HG03469 (cell line): Measurements from ENCODE around the gene ARV1.
"Not testable (repeated sequence)": the region's sequence is repeated elsewhere in the genome, so short reads cannot be mapped to it uniquely, and the experiment has no call there.

Experiments
- ATAC-seq: cut with Tn5 transposase; IDR thresholded peaks from one replicate; pipeline ENCODE4 v1.9.1; 2021; ENCODE audit warnings: mild to moderate bottlenecking, moderate library complexity, moderate number of reproducible peaks; ENCODE audit not compliant: unreplicated experiment

The ARV1 gene

DNA sequence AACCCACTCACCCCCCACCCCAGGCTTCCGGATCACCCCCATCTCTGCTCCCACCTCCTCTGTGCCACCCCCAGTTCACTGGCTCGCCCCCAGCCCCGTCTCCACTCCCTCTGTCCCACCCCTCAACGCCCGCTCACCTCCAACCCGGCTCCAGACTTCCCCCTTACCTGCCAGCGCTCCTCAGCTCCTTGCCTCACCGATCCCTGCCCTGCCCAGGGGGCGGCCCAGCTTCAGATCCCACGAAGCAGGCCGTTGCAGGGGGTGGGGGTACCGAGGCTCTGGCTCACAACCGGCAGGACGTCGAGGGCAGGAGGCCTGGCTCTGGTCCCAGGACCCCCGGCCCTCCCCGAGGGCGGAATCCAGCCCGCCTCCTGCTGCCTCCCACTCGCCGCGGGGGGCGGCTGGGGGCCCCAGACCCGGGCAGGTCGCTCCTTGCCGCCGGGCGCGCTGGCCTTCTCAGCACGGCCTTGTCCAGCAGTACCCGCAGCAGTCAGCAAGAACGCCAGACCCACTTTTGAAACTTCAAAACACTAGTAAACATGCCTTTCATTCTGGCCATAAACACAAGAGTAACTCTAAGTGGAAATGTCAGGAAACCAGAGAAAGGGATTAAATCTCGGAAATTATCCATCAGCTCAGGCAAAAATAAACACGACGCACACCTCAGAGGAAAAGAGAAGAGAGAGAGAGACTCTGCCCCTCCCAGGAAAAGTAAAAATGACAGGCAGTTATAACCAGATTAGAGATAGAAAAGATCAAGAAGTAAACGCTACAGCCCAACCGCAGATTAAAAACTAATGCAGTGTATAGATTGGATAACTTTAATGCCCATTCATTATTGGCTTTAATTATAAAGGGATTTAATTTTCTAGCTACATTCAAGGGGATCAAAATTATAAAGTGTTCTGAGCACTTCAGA, 62.2 kb downstream of the ARV1 start:
- no peak for ATAC-seq

DNA sequence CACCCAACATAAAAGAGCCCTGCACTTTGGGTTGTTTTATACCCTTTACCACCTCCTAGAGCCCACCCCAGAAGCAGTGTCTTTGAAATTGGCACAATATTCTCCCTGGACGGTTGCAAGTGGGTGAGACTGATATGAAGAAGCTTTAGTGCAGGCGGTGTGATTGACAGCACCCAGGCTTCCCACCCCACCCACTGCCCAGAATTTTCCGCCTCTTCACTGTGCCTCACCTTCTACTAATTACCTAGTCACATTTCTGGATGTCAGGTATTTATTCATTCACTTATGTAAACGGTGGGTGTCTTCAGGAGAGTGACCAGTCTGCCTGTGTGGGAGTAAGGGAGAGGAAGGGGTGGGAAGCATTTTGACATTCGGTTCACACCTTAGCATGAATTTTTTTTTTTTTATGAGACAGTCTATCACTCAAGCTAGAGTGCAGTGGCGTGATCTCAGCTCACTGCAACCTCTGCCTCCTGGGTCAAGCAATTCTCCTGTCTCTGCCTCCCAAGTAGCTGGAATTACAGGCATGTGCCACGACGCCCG, 62.9 kb downstream of the ARV1 start:
- no peak for ATAC-seq

DNA sequence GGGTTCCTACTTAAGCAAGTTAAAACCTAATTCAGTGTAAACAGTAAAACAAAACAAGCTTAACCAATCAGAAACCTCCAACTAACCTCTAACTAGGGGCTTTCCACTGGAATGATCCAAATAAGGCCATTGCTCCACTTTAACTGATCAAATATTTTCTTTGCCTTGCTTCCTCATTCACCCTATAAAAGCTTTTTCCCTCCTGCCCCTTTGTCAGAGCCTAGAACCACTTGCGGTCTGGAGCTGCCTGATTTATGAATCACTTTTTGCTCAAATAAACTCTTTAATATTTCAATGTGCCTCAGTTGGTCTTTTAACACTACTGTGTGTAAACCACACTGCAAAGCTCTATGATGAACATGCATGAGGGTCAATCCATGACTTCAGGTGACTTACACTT, 65.7 kb downstream of the ARV1 start:
- no peak for ATAC-seq

DNA sequence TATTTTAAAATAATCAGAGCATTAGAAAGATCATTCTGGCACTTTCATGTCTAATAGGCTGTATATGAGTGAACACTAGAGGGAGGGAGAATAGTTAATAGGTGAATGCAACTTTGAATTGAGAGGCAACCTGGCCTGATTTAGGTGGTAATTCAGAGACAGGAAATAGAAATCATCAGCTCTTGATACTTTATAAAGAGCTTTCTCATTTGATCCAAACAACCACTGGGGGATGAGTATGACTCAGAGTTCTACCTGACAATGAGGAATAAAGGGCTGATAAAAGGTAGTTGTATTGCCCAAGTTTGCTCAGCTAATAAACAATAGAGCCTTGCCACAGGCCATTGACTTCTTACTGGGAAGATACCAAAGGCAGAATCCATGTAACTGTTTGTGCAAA, 66.4 kb downstream of the ARV1 start:
- no peak for ATAC-seq

DNA sequence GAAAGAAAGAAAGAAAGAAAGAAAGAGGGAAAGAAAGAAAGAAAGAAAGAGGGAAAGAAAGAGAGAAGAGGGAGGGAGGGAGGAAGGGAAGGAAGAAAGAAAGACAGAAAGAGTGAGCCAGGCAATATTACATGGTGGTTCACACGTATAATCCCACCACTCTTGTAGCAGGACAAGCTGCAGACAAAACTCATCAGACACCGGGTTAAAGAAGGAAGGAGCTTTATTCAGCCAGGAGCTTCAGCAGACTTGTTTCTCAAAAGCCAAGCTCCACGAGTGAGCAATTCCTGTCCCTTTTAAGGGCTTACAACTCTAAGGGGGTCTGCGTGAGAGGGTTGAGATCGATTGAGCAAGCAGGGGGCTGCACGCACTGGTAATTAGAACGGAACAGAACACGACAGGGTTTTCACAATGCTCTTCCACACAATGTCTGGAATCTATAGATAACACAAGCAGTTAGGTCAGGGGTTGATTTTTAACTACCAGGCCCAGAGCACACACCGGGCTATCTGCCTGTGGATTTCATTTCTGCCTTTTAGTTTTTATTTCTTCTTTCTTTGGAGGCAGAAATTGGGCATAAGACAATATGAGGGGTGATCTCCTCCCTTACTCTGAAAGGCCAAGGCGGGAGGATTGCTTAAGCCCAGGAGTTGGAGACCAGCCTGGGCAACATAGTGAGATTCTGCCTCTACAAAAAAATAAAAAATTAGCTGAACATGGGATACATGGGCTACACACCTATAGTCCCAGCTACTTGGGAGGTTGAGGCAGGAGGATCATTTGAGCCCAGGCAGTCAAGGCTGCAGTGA, 67.2 kb downstream of the ARV1 start:
- not testable (repeated sequence) for ATAC-seq

DNA sequence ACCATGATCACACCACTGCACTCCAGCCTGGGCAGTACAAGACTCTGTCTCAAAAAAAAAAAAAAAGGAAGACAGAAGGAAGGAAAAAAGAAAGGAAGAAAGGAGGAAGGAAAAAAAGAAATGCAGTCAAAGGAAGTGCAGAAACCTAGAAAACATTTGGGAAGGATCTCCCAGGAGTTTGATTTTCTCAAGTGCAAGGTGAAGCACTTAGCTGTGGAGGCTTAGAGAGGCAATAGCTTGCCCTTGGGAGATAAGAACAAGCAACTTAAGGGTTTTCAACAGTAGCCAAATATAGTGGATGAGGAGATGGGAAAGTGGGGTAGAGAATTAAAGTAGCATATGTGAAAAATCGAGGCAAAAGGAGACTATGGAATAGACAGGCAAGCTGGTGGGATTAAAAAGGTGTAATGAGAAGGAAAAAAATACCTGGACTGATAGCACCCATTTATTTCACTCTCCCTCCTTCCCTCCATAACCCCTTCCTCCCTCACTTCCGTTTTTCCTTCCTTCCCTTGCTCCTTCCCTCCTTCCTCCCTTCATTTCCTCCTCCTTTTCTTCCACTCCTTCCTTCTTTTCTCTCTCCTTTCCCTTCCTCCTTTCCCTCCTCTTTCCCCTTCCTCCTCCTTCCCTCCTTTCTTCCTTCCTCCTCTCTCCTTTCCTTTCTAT, 68.0 kb downstream of the ARV1 start:
- no peak for ATAC-seq

DNA sequence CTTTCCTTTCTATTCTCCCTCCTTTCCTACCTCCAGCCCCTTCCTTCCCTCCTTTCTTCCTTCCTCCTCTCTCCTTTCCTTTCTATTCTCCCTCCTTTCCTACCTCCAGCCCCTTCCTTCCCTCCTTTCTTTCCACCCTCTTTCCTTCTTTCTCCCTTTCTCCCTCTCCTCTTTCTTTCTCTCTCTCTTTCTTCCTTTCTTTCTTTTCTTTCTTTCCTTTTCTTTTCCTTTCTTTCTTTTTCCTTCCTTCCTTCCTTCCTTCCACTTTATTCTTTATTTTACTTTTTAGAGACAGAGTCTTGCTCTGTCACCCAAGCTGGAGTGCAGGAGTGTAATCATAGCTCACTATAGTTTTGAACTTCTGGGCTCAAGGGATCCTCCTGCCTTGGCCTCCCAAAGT, 68.6 kb downstream of the ARV1 start:
- not testable (repeated sequence) for ATAC-seq

DNA sequence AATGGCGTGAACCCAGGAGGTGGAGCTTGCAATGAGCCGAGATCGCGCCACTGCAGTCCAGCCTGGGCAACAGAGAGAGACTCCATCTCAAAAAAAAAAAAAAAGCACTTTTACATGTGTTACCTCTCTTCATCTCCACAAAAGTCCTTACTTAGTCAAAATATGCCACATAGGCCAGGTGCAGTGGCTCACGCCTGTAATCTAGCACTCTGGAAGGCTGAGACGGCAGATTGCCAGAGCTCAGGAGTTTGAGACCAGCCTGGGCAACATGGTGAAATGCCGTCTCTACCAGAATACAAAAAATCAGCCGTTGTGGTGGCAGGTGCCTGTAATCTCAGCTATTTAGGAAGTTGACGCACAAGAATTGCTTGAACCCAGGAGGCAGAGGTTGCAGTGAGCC, 69.5 kb downstream of the ARV1 start:
- not testable (repeated sequence) for ATAC-seq

DNA sequence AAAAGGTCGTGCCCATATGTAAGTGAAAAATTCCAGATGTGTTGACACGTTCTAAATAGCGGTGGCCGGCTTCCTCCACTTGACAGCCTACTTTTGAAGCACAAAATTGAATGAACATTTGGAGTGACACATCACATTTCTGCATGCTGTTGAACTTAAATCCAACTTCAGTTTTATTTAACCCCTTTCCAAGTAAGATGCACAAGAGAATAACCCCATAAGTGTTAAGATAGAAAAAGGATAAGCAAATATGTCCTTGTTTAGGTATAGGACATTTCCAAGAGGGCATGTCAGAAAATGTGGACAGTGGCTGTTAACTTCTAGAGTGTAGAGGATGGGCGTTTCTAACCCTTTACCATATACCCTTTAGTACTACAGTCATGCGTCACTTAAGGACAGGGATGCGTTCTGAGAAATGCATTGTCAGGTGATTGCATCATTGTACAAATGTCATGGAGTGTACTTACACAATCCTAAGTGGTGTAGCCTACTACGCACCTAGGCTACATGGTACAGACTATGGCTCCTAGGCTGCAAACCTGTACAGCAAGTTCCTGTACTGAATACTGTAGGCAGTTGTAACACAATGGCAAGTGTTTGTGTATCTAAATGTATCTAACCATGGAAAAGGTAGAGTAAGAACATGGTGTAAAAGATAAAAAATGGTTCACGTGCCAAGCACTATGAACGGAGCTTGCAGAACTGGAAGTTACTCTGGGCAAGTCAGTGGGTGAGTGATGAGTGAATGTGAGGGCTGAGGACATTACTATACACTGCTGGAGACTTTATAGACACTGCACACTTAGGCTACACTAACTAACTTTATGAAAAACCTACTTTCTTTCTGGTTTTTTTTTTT, 70.5 kb downstream of the ARV1 start:
- no peak for ATAC-seq
